IPS DF 19.7 (cell line): ENCODE results near the gene XRN2.
"Not testable (repeated sequence)": the region's sequence is repeated elsewhere in the genome, so short reads cannot be mapped to it uniquely, and the experiment has no call there.

ENCODE experiments used
- DNase-seq: peaks from one replicate; pipeline ENCODE4 v3.0.0-alpha.2; 2013; ENCODE audit warnings: low read depth, low spot score

XRN2 gene

DNA sequence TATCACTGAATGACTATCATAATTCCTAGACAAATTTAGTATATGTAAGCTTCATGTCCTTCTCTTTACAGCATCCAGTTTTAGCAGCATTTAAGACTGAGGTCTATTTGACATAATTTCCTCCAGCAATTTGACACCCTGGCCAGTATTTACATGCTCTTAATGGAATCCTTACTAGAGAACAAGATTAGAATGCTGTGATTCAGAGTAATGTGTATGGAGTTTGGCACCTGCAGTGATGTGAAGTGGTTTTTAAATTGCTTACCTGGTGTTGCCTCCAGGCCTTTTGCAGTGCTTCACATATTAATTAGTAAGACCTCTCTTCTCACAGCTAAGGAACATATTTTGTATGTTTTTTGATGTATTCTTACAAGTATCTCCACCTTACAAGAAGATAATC lies 84.4 kb downstream of the XRN2 start:
- DNase-seq = no peak

- no peak for DNase-seq
Measured at GRCh38 chr20:21388566-21388965, 85.4 kb downstream of the XRN2 start.

DNA sequence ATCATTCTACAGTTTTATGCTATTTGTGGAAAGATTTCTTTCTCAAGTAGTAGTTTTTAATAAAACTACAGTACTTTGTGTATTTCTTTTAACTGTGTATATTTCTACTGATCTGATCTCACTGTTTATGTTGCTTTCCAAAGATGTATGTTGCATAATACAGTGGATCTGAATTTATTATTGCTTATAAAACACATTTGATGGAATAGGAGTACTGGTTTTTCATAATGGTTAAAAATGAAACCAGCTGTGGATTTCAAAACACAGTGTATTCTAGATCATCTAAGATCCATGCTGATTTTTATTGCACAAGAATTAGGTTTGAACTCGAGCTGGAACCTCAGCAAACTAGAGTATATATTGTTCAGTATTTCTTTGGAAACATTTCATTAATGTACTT lies 86.2 kb downstream of the XRN2 start:
- DNase-seq = no peak

DNA sequence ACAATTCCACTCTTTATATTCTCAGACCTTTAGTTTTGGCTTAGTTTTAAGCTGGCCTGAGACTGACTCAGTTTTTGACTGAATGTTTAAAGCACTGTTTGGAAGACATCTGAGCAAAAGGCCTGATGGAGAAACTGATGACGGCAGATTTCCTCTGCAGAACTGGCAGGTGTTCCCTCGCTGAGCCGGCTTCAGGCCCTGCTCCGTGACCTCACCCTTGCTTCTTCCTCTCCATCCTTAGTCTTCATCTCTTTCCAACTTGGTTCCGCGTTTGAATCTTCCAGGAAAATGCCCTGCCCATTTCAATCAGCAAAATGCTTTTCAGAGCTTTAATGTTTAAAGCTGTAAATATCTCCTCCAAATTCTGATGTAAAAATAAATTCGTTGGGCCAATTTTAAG lies 87.6 kb downstream of the XRN2 start:
- DNase-seq = no peak

- DNase-seq = no peak
Measured at GRCh38 chr20:21391185-21391971, 88.2 kb downstream of the XRN2 start.

DNA sequence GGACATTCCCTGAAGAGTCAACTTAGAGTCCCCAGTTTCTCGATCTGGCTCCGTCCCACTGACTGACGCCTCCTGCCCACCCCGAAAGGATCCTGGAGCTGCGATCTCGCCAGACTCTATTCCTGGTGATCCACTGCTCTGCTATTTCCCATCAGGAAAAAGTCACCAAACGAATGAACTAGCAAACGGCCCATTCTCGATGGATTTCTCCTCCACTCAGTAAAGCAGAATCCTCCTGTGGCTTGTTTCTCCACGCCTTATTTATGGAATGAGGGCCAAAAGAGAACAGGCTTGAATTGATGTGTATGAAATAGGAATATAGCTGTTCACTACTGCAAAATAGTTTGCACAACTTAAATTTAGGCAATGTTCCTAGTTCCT lies 88.8 kb downstream of the XRN2 start:
- no peak for DNase-seq

DNA sequence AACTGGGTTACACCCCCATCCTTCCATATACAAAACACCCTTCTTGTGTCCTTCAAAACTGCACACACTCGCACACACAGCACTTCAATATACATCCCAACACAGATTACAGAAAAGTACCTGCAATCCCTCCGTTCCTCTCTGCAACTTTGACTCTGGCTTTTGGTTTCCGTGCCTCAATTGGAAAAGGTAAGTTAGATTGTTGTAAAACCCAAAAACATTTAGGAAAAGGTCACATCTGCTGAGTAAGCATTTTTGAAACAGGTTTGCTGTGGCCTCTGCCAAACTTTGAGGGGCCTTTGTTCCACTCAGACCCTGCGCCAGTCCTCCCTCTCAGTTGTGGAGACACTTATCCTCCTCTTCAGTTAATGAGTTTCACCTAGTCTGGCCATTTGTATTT lies 90.0 kb downstream of the XRN2 start:
- no peak for DNase-seq

GRCh38 chr20:21393816-21394519 lies 90.8 kb downstream of the XRN2 start:
- no peak for DNase-seq

GRCh38 chr20:21394551-21394950 lies 91.4 kb downstream of the XRN2 start:
- DNase-seq = no peak

- DNase-seq = no peak
Measured at GRCh38 chr20:21395051-21395665, 92.0 kb downstream of the XRN2 start.

- DNase-seq = no peak
Measured at GRCh38 chr20:21395666-21396598, 92.8 kb downstream of the XRN2 start.

GRCh38 chr20:21396599-21397340 lies 93.6 kb downstream of the XRN2 start:
- no peak for DNase-seq

- DNase-seq = no peak
Measured at GRCh38 chr20:21397341-21398108, 94.4 kb downstream of the XRN2 start, which contains the start of gene NKX2-4. Gene NKX2-4 (minus strand): TSS chr20:21397526. CDS start chr20:21397399, 127 bp downstream.

DNA sequence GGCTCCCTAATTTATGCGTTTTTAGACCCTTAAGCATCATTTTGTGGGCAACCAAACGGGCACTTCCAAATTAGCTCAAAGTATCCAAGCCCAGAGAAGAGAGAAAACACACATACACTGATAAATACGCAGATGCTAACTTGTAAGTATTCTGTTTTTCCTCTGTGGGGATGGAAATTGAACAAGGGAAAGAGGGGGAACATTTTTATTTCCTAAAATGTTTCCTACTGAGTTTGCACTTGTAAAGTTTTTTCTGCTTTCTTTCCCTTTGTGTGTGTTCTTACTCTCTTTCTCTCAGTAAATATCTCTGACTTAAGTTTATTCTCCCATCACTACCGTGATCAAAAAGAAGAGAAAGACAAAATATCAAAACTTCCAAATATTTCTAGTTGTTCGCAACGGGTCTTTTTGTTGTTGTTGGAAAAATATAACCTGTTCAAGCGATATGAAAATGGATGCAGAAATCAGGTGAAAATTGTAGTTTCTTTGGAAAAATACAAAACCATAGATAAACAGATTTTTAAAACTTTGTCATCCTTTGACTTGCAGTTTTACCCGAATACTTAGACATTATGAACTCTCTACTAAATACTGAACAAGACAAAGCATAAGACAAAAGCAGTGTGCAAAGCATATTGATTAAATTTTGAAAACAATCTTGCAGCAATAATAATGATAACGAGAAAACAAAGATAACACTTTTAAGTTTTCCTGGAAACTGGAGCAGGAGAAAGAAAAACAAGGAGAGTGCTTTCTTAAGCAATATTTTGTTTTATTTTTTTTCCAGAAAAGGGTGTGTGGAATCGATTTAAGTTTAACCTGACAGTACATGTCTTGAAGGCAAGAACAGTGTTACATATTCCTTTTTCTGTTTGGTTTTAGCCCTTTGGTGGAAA lies 95.2 kb downstream of the XRN2 start:
- DNase-seq = no peak

DNA sequence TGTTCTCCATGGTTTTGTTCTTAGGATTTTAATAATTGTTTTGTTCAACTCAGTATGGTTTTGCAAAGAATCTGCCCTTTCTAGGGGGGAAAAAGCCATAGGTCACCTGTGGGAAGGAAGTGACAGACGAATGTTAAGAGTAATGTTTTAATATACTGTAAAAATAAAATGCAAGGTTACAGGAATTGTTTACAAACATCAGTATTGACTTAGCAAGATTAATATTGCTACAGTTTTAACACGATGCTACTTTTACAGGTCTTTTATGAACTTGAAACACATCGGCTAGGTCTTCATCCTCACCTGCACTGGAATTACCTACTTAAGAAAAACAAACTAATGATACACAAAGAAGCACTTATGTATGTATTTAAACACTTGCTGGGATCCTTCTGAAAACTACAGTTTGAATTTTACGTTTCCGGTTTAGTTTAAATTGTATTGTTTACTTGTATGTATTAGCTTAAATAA lies 95.9 kb downstream of the XRN2 start:
- DNase-seq = no peak

GRCh38 chr20:21411725-21412124 lies 108.6 kb downstream of the XRN2 start:
- no peak for DNase-seq

- DNase-seq = not testable (repeated sequence)
Measured at GRCh38 chr20:21413996-21414395, 110.9 kb downstream of the XRN2 start.

GRCh38 chr20:21419147-21419546 lies 116.0 kb downstream of the XRN2 start:
- not testable (repeated sequence) for DNase-seq
